Right atrium auricular region (tissue), 2 donors: ENCODE measurements around the gene ILKAP. TPM values are rescaled to one million over a fixed set of nuclear protein-coding genes. Genes with fewer than 3 reads are reported as not detected.
A peak's percentile ranks its signal among the peaks of the same experiment; 100 is the strongest.

ENCODE experiments used
- DNase-seq: peaks from one replicate; pipeline ENCODE4 v3.0.0-alpha.2; 2019; ENCODE audit warnings: low spot score
- H3K27ac ChIP-seq, 2 donors: fragments of 200-600 bp; sonication (generic); 1 replicate in 1 of 2; 2 replicates in 1 of 2; pipeline ENCODE4 v1.5.1; 2016 to 2019
- H3K27me3 ChIP-seq, 2 donors: fragments of 200-600 bp; sonication (generic); one replicate each; pipeline versions ENCODE4 v1.5.1 to v1.6.0; 2017 to 2019
- H3K36me3 ChIP-seq: fragments of 200-600 bp; sonication (generic); one replicate; pipeline ENCODE4 v1.5.1; 2016
- H3K4me1 ChIP-seq, 2 donors: fragments of 200-600 bp; sonication (generic); one replicate each; pipeline versions ENCODE4 v1.5.1 to v1.6.0; 2017 to 2019
- H3K4me3 ChIP-seq, 2 donors: fragments of 200-600 bp; sonication (generic); 1 replicate in 1 of 2; 2 replicates in 1 of 2; pipeline ENCODE4 v1.5.1; 2017 to 2019; ENCODE audit warnings: mild to moderate bottlenecking in 1 of 2, moderate library complexity in 1 of 2
- H3K9me3 ChIP-seq, 2 donors: fragments of 200-600 bp; sonication (generic); one replicate each; pipeline ENCODE4 v1.5.1; 2019
- CTCF ChIP-seq, 2 donors: fragments of 200-600 bp; sonication (generic); IDR thresholded peaks; one replicate each; pipeline ENCODE4 v1.5.1; 2019; ENCODE audit warnings: antibody characterized with exemption in 2 of 2
- total RNA-seq, 2 donors: library from RNA; depleted of rRNA; stranded (reverse); fragments of >200 nt; gene quantifications; one replicate each; pipeline ENCODE4 v1.1.0, GENCODE V29; 2016

The ILKAP gene
- total RNA-seq, 2 donors from 2014 or later: 15.9 to 17.6 TPM

DNA sequence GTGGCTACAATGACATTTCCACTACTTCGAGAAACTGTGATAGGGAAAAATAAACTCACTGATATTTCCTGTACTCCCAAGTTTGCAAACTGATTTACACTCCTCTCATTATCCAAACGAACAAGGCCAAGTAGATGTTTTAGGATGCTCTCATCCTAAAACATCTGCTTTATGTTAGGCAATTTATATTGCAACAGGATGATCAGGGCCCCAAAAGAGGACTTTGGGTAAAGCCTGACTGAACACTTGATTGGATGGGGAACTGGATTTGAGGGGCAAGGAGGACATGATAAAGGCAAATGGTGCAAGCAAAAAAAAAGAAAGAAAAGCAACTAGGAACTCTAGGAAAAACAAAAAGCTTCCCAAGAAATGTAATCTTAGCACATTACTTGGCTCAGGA, 38.5 kb upstream of the ILKAP start:
- no peak for TF ChIP-seq CTCF (IDR thresholded peaks at IDR 0.05)
- Histone ChIP-seq H3K4me3 (no peak overlapping the region), H3K36me3 (peaks cover 13% of the 10 kb centered on the region), H3K9me3 (no peaks in the 10 kb centered on the region), H3K27me3 (peaks cover 0 to 6% of the 10 kb centered on the region in 2 donors), H3K27ac (peak overlapping the region; percentile 54 to 62), H3K4me1 (peaks cover 0 to 38% of the 10 kb centered on the region in 2 donors)
- DNase-seq: no peak

GRCh38 chr2:238240757-238241711, 37.5 kb upstream of the ILKAP start:
- Histone ChIP-seq H3K4me1 (peaks cover 0 to 38% of the 10 kb centered on the region in 2 donors), H3K27ac (peak overlapping the region; percentile 54 to 74), H3K36me3 (peaks cover 9% of the 10 kb centered on the region), H3K27me3 (peaks cover 0 to 6% of the 10 kb centered on the region in 2 donors), H3K9me3 (no peaks in the 10 kb centered on the region), H3K4me3 (peak overlapping the region; percentile 42 to 76)
- no peak for DNase-seq
- TF ChIP-seq CTCF (IDR thresholded peaks at IDR 0.05): no peak

DNA sequence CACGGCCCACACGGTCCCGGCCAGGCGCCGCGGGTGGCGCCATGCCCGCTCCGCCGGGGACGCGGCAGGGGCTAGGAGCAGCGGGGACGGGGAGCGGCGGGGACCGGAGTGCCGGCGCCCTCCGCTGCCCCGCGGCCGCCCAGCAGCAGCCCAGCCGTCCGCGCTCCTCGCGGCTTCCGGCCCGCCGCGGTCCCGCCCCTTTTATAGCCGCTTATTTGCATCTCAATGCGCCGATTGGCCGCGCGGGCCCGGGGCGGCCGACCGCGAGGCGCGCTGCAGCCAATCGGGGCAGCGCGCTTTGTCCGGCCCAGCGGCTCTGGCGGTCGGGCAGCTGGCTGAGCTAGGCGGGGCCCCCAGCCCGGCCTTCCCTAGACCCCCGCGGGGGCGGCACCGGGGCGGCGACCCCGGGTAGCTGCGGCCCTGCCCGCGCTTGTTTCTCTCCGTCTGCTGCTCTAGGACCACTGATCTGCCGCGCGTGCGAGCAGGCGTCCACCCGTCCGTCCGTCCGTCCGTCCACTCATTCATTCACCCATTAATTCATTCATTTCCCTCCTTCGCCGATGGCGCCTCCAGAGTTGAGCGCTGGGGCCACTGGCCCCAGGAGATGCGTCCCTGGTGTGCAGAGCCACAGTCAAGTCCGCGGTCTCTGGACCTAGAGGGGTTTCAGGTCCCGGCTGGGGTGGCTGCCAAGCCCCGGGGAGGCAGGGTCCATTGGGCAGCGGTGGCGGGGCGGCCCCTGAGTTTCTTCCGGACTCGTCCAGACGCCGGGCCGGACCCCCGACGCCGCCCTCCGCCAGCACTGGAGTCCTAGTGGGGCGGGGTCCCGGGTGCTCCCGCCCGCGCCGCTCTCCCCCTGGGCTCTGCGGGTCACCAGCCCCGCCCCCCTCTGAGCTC, 36.6 kb upstream of the ILKAP start, which contains the start of gene HES6:
Gene HES6 (minus strand): TSS at position 176 of the 894 bp plus-strand sequence. CDS start 133 bp downstream, at position 43.
- Histone ChIP-seq H3K4me3 (peak within 1 kb of the TSS; percentile 49 to 76), H3K27me3 (peaks cover 0 to 6% of the 10 kb centered on the region in 2 donors), H3K9me3 (no peaks in the 10 kb centered on the region), H3K36me3 (peaks cover 2% of the 10 kb centered on the region), H3K27ac (peak within 1 kb of the TSS; percentile 54 to 74), H3K4me1 (peaks cover 0 to 38% of the 10 kb centered on the region in 2 donors)
- TF ChIP-seq CTCF (IDR thresholded peaks at IDR 0.05): no peak
- DNase-seq: peak; percentile 89

DNA sequence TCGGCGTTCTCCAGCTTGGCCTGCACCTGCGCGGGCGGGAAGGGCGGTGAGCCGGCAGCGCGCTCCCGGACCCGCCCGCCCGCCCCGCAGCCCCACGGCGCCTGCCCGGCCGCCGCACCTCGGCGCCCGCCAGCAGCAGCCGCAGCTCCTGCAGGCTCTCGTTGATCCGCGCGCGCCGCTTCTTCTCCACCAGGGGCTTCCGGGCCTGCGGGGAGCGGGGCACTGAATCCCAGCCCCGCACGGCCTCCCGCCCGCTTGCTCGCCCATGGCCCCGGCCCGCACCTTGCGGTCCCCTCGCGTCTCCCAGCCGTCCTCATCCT, 36.0 kb upstream of the ILKAP start:
- peak overlapping the region; percentile 49 to 76 for H3K4me3 ChIP-seq
- peaks cover 0 to 6% of the 10 kb centered on the region in 2 donors for H3K27me3 ChIP-seq
- H3K4me1 ChIP-seq: peaks cover 0 to 41% of the 10 kb centered on the region in 2 donors
- H3K36me3 ChIP-seq: no peaks in the 10 kb centered on the region
- DNase-seq: no peak
- no peak for TF ChIP-seq CTCF (IDR thresholded peaks at IDR 0.05)
- H3K27ac ChIP-seq: no peak overlapping the region
- no peaks in the 10 kb centered on the region for H3K9me3 ChIP-seq

GRCh38 chr2:238238766-238239542, 35.5 kb upstream of the ILKAP start:
- H3K27me3 ChIP-seq: peaks cover 0 to 6% of the 10 kb centered on the region in 2 donors
- no peak overlapping the region for H3K27ac ChIP-seq
- no peak for TF ChIP-seq CTCF (IDR thresholded peaks at IDR 0.05)
- H3K36me3 ChIP-seq: no peaks in the 10 kb centered on the region
- H3K4me1 ChIP-seq: peaks cover 0 to 42% of the 10 kb centered on the region in 2 donors
- H3K4me3 ChIP-seq: peak overlapping the region; percentile 49 to 76
- H3K9me3 ChIP-seq: no peaks in the 10 kb centered on the region
- no peak for DNase-seq
